Stimulated activated CD4-positive, alpha-beta T cell treated with anti-CD3 and anti-CD28 coated beads, TNF-alpha, amount 100 ng/mL, for 48 hours (primary cell): ENCODE data around the gene EFCAB14.
"Not testable (repeated sequence)": the region's sequence is repeated elsewhere in the genome, so short reads cannot be mapped to it uniquely, and the experiment has no call there.

Experiments
- DNase-seq, 3 donors: peaks; one replicate each; pipeline ENCODE4 v3.0.0-alpha.2; 2020; ENCODE audit warnings: low read depth in 3 of 3

The EFCAB14 gene

GRCh38 chr1:46718727-46719622, at the start of gene EFCAB14:
TSS of gene EFCAB14 (minus strand) at chr1:46719114. CDS start at chr1:46718087, 1,027 bp downstream.
- DNase-seq: peak; percentile 98

DNA sequence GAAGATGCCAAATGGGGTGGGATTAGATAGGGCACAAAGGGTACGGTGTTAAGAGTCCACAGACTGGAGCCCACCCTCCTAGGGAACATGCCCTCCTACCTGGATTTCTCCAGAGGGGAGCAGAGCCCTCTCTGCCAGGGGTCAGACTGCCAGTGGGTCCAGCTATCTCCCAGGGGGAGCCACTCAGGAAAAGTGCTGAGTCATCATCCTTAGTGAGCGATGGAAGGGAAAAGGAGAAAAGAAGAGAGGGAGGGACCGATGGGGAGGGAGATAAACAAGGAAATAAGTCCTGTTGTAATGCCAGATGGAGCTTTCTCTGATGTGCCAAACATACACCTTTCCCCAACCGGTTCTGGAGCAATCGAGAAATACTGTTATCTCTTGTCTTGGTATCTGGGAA, 49.5 kb upstream of the EFCAB14 start:
- no peak for DNase-seq

GRCh38 chr1:46767649-46768282, 48.9 kb upstream of the EFCAB14 start:
- no peak for DNase-seq

DNA sequence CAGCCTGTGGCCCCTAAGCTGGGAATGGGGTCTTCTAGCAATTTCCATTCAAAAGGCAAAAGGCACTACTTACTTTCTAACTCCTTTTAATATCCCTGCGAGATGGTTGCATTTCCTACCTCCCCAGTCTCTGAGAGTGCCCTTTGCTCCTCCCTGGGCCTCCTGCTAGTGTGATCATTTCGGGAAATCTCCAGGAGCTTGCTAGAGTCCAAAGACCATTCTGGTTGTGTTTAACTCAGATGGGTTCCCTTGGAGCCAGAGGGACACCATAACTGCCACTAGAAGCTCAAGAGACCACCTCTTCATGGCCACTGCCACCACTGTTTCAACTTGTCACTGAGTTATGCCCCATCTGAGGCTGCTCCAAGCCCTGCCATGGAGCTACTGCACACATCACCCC, 45.5 kb upstream of the EFCAB14 start:
- no peak for DNase-seq

DNA sequence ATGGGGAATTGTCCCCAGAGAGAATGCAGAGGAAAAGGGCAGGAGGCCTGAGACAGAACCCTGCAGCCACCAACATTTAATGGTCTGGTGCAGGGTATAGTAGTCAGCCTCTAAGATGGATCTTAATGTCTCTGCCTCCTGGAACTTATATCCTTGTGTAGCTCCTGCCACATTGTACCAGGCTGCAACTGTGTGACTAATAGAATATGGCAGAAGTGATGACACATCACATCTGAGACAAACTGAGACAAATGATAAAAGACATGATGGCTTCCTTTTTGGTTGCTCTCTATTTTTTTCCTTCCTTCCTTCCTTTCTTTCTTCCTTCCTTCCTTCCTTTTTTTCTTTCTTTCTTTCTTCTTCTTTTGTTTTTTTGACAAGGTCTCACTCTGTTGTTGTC, 42.8 kb upstream of the EFCAB14 start:
- no peak for DNase-seq

- DNase-seq: no peak
Observed at GRCh38 chr1:46760558-46761166, 41.7 kb upstream of the EFCAB14 start.

DNA sequence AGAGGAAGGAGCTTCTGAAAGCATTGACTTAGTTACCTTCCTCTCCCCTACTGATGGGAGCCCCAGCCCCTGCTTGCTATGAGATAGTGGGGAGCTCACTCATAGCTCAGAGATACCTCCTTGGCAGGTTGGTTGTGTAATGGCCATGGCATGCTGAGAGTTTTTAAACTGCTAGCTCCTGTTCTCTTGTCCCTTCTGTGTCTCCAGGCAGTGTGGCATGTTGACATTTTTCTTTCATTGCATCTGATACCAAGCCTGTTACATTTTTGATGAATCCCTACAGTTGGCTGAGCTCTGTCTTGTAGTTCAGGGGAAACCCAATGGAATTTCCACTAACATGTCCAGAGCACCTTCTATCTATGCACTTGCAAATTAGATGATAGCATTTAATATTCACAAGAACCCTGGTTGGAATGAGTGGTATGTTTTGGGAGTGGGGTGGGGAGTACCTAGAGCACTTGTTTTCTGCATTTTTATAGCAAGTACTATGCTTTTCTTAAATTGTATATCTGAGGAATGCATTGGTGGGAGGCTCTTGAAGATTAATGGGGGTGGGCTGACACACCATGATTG, 39.1 kb upstream of the EFCAB14 start:
- DNase-seq: no peak

DNA sequence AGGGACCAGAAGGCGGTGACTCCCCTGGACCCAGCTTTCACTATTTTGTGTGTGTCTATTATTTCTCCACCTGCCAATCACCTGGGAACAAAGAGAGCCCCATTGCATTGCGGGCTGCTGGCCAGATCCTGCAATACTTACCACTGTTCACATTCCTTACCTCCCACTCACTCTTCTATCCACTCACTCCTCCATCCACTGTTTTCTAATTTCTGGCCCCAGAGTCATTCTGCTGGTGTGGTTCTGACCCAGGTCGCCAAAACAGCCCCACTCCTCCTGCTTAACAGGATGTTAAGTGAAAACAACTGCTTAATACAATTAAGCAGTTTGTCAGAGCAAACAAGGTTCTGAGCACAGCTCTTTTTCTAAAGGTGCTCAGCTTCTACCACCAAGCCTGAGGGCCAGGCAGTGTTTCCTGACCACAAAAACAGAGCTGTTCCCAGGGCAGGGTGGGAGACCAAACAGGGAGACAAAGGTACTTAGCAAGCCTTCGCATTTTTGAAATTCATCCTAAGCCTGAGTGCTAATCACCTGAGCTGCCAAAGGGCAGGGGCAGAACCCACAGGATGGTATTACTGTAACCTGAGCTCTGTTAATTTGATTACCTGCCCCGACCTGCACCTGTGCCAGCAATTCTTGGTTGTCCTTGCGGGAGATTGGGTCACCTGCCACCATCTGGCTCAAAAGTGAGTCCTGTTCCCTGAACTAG, 38.5 kb upstream of the EFCAB14 start:
- no peak for DNase-seq

DNA sequence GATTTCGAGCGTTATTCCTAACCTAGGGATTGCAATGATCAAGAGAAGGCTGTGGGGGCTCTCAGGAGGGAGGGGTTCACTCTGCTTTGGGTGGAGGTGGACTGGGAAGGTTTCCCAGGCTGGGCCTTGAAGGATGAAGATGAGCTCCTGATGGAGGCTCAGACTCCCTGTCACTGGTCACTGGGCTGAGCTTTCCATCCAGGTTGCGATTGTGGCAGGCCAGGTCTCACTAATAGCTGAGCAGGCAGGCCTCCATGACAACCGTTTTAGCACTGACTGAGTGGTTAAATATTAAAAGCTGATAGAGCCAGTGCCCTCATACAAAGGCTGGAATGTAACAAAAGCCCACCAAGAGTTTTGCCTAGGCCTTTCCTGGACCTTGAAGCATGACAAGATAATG, 36.2 kb upstream of the EFCAB14 start:
- no peak for DNase-seq

DNA sequence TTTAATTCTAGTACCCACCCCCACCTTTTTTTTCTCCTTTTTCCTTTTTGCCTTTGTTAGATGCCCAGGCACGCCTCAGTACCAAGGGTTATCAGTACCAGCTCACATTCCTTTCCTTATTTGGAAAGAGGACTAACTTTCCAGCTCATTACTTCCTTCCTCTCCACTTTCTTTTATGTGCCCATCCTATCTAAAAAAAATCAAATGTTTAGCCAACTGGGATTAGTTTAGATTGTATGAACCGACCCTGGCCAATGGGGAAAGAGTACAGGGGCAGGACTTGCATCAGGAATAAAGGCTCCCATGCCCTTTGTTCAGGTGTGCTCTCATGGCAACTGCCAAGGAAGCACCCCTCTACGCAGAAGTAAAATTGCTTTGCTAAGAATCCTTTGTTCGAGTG, 35.8 kb upstream of the EFCAB14 start:
- DNase-seq: not testable (repeated sequence)

GRCh38 chr1:46753985-46754384, 35.1 kb upstream of the EFCAB14 start:
- DNase-seq: no peak

- DNase-seq: no peak
Observed at GRCh38 chr1:46749921-46750404, 31.0 kb upstream of the EFCAB14 start.

- no peak for DNase-seq
Observed at GRCh38 chr1:46749404-46749803, 30.5 kb upstream of the EFCAB14 start.

GRCh38 chr1:46747683-46748288, 28.9 kb upstream of the EFCAB14 start:
- DNase-seq: no peak

DNA sequence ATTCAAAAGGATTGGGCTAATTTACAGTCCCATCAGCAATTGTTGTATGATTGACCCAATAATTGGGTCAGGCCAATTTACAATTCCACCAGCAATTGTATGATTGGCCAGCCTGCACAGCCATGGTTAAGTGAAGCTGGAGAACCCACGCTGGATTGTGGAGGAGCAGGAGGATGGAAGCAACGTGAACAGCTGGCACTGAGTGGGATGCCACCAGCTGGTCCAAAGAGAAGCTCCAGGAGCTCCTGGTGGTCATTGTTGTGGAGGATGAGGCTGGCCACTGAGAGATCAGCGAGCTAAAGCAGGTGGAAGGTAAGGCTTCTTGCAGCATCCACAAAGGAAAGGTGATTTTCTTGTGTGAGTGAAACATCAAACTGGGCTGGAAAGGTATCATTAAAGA, 23.2 kb upstream of the EFCAB14 start:
- DNase-seq: no peak

- DNase-seq: no peak
Observed at GRCh38 chr1:46735708-46736324, 16.9 kb upstream of the EFCAB14 start.

DNA sequence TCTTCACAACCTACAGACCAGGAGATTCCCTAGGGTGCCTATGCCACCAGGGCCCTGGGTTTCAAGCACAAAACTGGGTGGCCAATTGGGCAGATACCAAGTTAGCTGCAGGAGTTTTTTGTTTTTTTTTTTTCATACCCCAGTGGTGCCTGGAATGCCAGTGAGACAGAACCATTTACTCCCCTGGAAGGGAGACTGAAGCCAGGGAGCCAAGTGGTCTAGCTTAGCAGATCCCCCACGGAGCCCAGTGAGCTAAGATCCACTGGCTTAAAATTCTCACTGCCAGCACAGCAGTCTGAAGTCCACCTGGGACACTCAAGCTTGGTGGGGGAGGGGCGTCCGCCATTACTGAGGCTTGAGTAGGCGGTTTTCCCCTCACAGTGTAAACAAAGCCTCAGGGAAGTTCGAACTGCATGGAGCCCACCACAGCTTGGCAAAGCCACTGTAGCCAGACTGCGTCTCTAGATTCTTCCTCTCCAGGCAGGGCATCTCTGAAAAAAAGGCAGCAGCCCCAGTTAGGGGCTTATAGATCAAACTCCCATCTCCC, 9.5 kb upstream of the EFCAB14 start:
- DNase-seq: not testable (repeated sequence)

DNA sequence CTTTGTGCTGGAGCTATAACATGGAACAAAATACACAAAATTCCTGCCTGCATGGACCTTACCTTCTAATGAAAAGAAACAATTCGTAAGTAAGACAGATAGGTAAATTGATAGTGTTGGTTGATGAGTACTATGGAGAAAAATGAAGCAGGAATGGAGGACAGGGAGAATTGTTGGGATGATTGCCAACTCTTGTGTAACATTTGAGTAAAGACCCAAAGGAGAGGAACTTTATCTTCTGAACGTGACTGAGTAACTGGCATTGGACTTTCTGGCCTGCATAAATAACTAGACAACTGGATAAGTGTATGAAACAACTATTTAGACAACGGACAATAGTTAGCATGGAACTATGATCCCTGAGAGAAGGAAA, 6.8 kb upstream of the EFCAB14 start:
- DNase-seq: no peak

- peak; percentile 31 to 55 (median 41) for DNase-seq
Observed at GRCh38 chr1:46724991-46725735, 6.2 kb upstream of the EFCAB14 start.

DNA sequence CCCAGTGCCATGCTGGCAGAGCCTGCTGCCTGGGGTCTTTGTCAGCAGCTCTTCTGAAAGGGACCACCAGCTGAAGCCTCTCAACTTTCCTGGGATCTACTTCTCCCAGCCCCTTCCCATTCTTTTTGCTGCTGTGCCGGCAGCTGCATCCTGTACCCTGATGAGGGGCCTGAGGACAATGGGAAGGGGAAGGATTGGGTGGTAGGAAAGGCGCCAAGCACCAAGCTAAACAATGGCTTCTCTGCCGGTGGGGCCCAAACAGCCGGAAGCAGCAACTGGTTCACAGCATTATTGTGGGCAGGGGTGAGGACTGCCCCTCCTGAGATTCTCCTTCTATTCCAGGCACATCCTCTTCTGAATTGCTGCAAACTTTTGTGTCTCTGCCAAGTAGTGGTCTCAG, 5.0 kb upstream of the EFCAB14 start:
- no peak for DNase-seq
